Central memory CD4-positive, alpha-beta T cell (primary cell): ENCODE data around the gene TGM2.

Experiments used
- DNase-seq: peaks from one replicate; pipeline ENCODE4 v3.0.0; 2022

TGM2 gene

DNA sequence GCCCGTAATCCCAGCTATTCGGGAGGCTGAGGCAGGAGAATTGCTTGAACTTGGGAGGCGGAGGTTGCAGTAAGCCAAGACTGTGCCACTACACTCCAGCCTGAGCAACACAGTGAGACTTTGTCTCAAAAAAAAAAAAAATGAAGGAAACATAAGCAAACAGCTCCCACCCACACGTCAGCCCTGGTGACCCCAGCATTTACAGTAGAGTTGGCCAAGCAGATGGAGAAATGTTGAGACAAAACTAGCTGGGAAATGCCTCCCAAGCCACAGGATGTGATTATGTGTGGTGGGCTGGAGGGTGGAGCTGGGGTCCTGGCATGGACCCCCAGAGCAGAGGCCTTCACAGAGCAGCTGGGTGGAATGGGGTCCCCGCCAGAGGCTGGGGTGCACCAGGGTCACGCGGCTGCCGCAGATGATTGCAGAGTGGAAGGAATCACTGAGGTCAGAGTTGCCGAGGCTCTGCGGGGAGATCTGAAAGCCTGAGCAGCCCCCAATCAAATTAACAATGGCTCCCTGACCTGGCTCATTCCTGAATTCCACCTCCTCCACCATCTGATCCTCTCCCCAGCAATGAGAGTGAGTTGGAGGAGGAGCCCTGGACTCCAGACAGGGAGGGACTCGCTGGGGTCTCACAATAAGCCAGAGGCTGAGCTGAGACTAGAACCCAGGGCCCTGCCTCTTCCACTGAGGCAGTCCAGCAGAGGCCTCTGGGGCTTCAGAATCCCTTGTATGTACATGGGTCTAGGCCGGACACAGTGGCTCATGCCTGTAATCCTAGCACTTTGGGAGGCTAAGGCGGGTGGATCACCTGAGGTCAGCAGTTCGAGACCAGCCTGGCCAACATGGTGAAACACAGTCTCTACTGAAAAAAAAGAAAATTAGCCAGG lies 34.7 kb upstream of the TGM2 start:
- DNase-seq, result no peak

DNA sequence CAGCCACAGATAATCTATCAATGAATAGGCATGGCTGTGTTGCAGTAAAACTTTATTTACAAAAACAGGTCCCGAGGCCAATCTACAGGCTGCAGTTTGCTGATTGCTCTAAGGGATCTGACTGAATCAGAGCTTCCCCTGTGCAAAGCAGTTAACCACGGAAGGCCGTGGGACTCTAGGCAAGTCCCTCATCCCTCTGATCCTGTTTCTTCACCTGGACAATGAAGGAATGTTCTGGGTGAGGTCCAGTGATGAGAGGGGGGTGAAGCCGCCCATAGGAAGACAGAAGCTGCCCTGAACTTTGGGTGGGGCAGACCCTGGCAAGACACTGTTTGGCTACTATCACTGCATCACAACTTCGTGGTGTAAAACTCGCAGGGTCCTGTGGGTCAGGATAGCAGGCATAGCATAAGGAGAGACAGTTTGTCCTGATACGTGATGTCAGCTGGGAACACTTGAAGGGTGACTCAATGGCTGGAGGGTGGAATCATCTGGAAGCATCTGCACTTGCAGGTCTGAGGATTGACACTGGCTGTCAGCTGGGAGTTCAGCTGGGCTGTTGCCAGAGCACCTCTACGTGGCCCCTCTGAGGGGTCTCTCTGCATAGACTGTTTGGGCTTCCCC lies 33.3 kb upstream of the TGM2 start:
- DNase-seq, result no peak

DNA sequence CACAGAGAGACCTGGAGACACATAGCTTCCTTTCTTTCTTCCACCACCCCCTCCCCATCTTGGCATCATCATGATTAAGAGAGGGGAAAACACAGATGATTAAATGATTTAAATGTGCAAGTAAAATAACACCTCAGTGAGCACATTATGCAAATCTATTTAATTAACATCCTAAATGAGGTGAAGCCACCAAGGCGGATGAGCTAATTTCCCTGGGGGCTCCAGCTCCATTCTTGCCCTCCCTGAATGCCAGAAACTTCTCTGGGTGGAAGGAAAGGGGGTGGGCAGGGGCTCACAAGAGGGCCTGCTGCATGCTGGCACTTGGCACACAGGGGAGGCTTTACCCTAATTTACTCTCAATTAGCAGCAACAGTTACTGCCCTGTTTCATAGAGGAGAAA lies 32.5 kb upstream of the TGM2 start:
- no peak for DNase-seq

DNA sequence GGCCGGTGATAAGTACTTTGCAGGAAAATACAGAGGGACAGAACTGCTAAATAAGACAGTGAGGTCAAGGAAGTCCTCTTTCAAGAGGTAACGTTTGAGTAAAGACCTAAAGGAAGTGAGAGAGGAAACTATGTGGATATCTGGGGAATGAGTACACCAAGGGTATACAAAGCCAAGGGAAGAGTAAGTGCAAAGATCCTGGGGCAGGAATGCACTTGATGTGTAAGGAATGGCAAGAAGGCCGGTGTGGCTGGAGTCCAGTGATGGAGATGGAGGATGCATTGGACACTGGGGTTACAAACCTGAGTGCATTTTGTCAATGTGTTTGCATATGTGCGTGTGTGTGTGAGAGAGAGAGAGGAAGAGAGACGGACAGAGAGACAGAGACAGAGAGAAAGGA lies 32.1 kb upstream of the TGM2 start:
- no peak for DNase-seq

DNA sequence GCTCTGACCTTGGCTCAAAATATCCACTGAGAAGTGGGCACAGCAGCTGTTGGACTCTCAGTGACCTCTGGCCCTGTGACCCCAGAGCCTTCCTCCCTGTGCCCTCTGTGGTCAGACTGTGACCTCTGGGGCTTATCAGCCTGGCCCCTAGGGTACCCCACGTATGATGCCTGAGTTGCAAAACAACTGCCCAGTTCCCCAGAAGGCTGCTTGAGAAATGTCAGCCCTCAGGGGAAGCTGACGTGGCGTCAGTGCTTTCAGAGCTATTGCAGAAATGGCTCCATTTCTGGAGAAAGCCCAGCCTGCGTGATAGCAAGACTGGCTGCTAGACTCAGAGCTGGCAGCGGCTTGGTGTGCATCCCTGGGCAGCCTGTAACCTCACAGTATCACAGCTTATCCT lies 31.5 kb upstream of the TGM2 start:
- DNase-seq, result no peak

DNA sequence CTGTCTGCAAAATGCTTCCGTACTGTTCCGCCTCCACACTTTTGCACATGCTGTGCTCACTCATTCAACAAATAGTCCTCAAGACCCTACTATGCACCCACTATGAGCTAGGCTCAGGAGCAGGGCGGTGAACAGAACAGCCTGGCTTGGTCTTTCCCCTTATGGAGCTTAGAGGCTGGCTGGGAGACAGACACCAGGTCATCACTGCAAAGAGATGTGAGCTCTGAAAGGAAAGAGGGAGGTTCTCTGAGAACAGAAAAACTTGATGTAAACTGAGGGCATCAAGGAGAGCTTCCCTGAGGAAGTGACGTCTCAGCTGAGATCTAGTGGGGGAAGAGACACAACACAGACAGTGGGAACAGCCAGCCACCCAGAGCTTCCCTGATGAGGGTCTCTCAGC lies 31.0 kb upstream of the TGM2 start:
- DNase-seq, result no peak

DNA sequence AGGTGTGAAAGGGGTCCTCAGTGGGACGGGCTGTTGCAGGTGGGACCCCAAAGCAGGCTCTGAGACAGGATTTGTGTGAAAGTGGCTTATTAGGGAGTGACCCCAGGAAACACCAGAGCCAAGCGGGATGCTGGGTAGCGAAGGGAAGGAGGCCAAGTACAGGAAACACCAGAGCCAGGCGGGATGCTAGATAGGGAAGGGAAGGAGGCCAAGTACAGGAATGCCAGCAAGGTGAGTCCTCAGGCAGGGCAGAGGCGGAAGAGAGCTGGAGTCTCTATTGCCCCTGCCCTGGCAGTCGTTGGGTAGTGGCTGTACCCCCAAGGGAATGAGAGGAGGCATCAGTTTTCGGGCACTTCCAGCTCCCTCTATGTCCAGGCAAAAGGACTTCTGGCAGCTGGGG lies 30.5 kb upstream of the TGM2 start:
- DNase-seq, result no peak

DNA sequence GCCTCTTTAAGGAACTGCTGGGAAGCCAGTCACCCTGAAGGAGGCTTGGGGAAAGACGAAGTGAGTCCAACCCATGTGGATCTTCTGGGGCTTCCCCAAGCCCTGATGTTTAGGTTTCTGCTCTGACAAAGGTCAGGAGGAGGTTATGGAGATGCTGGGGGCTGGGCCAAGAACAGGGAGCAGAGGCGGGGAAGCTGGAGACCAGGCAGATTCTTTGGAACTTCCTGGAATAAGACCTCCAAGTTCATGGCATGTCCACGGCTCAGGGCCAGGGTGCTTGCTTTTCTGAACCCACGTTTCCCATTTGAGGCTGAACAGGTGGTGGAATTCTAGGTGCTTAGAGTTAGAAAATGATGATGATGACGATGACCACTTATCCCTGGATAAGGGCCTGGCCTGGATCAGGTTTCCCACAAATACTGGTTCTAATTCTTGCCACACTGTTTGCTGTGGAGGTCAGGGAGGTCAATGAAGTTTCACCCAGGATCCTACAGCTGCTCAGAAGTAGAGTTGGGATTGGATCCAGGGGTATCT lies 30.0 kb upstream of the TGM2 start:
- DNase-seq, result no peak

DNA sequence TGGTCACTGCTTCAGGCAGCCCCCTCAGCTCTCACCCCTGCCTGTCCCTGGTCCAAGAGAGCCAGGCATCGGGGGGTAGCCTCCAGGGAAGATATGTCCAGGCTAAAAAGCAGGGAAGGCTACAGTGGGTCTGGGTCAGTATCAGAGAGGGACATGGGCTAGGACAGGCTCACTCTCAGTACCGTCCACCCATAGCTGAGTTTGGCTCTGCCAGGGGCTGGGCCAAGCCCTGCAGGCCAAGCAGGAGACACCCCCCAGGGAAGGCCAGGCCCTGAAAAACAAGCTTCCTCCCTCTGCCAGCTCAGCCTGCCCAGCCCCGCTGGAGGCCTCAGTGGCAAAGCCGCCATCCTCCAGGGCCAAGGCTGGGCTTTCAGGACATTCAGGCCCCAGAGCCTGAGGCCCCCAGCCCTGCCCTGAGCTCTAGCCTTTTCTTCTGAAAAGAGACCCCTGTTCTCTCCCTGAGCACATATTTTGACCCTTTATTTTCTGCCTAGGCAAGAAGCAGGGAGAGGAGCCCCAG lies 28.6 kb upstream of the TGM2 start:
- no peak for DNase-seq

DNA sequence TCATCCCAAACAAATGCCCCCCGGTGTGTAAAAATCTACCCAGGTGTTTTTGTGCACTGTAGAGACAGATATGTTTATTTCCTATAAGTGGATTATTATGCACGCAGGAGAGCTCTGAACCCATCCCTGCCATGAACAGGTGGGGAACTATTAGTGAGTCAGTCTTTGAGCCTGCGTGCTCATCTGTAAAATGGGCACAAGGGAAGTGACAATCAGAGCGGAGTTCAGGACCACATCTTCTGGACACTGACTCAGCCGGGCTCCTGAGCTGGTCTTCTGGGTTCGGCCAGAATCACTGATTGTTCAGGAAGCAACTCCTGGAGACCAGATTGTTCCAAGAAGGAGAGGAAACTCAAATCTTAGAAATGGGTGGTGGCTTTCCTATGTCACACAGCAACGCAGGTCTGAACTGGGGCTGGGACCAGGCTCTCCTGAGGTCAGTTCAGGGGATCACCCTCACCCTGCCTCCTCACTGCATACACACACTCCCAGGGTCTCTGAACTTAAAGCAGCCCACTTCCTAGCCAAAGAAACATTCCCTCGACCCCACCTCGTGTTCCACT lies 27.3 kb upstream of the TGM2 start:
- no peak for DNase-seq

DNA sequence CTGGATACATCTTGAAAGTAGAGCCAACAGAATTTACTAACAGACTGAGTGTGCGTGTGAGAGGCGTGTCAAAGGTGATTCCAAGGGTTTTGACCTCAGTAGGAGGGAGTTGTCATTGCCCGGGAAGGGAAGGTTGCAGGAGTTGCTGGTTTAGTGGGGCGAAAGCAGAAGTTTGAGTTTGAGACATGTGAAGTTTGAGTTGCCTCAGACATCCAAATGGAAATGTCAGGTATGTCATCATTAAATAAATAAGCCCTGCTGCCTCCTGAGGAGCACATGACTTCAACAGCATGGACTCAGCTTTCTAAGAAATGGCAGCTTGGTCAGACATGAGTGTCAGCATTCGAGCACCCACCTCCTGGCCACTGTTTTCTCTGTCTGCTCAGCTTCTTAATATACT lies 26.6 kb upstream of the TGM2 start:
- no peak for DNase-seq

DNA sequence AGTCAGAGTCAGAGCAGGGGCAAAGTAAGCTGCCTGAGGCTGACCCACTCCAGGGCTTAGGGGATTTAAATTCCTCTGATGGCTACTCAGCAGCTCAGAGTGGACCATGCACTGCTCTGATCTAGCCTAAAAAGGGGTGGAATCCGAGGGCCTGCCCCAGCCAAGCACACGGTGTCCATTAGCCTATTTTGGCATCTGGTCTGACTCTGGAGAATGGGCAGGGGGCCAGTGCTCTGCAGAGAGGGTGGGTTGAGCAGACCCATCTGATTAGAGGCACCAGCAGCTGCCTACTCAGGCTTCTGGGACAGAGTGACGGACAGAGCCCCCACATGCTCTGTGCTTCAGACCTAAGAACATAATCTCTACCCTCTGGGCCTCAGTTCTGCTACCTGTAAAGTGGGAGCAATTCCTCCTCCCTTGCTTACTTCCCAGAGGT lies 25.9 kb upstream of the TGM2 start:
- no peak for DNase-seq

DNA sequence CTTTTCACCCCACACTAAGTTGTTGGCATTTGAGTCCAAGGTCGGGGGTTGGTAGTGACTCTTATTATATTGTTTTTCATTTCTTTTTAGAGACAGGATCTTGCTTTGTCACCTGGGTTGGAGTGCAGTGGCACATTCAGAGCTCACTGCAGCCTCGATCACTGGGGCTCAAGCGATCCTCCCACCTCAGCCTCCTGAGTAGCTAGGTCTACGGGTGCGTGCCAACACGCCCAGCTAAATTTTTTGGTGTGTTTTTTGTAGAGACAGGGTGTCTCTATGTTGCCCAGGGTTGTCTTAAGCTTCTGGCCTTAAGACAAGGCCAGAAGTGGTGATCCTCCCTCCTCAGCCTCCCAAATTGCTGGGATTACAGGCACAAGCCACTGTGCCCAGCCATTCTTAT lies 25.1 kb upstream of the TGM2 start:
- no peak for DNase-seq

DNA sequence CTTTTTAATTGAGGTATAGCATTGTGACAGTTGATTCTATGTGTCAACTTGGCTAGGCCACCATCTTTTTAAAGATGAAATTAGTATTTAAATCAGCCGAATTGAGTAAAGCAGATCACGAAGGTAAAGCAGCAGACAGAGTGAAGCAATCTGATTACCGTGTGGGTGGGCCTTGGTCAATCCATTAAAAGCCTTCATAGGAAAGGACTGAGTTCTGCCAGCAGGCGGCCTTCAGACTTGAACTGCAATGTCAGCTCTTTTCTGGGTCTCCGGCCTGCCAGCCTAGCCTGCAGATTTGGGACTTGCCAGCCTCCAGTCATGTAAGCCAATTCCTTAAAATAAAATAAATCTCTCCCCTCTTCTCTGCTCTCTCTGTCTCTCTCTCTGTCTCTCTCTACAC lies 22.4 kb upstream of the TGM2 start:
- DNase-seq, result no peak

DNA sequence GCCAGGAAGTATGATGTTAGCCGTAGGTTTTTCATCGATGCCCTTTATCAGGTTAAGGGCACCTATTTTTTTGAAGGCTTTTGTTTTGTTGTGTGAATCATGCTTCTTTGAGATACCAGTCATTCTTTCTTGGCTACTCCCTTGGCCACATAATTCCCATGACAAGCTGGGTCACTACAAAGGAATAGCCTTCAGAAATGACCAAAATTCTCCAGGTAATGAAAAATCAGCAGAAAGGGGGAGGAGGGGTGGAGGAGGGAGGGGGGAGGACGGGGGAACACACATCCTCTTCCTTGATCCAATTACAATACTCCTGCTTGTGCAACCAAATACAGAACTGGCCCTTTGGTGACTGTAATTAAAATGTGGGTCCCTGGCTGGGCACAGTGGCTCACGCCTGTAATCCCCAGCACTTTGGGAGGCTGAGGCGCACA lies 21.7 kb upstream of the TGM2 start:
- no peak for DNase-seq

DNA sequence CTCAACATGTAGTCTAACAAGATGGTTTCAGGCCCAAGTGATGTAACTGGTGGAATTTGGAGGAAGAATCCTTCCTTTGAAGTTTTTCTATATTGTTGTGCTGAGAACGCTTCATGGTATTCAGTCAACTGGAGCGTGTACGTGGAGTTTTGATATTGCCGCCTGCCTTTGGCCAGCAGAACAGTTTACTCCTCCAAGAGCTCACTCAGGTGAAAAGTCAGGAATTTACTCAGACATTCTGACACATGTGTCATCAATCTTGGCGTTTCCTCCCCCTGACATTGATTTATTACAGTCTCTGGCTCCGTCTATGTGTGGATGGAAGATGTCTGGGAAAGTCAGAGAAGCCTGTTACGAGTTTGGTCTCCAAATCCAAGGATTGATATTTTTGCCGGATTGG lies 19.0 kb upstream of the TGM2 start:
- DNase-seq, result no peak

DNA sequence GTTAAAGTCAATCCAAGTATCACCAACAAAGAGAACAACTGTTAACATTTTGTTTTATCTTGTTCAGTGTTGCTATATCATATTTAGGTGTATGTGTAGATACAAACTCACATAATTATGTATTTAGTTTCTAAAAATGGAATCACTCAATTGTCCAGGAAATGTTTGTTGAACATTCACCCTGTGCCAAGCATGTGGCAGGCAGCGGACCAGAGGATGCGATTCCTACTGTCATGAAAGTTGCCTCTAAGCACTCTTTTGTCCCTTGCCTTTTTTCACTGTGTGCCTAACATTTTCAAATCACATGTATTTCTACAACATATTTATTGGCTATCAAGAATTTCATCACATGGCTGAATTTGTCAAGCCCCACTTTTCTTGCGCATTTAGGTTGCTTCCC lies 16.9 kb upstream of the TGM2 start:
- DNase-seq, result no peak

DNA sequence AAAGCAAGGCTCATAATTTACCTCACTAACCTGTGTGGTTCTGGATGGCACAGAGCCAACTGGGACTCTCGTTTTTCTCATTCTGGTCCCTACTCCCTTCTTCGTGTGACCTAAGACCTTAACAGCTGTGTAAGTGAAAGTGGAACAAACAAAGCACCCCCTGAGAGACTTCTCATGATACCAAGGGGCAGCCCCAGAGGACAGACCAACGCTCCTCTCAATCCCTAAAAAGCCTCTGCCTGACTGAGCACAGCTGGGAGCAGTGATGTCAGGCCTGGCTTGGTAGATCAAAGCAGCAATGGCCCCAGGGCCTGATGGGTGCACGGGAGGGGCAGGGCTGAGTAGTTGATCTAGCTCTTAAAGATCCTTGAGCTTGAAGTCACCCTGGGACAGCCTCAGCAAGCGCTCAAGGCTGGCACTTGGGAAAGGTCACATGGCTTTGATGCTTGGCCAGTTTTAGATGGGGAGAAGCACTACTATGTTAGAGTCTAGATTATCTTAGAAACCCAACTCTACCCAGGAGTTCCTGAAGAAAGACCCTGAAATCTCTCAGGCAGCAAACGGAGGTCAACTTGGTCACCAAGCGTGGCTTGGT lies 16.2 kb upstream of the TGM2 start:
- DNase-seq, result no peak

DNA sequence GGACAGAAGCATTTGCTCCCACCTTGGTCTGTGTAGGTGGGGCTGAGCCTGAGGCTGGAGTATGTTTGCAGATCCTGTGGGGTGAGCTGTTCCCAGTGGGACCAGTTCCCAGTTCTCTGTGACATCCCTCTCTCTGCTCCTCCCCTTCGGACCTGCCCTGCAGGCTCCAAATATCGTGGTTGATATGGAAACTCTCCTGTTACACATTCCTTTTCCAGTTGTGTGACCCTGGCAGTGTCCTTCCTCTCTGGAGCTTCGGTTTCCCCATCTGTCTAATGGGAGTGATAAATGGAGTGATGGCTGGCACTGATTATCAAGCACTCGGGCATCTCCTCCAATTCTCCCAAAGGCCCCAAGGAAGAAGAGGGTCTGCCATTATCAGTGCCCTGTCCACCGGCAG lies 15.7 kb upstream of the TGM2 start:
- DNase-seq, result no peak

DNA sequence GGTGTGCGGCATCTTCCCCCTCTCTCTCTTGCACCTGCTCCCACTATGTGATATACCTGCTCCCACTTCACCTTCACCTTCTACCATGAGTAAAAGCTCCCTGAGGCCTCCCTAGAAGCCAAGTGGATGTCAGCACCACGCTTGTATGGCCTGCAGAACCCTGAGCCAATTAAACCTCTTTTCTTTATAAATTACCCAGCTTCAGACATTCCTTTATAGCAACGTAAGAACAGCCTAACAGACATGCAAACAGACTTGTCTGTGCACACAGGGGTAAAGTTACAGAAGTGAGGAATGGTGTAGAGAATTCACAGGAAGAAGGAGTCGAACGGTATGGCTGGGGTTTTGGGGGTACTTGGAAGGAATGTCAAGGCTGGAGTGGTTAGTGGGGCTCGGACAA lies 14.8 kb upstream of the TGM2 start:
- DNase-seq, result no peak

DNA sequence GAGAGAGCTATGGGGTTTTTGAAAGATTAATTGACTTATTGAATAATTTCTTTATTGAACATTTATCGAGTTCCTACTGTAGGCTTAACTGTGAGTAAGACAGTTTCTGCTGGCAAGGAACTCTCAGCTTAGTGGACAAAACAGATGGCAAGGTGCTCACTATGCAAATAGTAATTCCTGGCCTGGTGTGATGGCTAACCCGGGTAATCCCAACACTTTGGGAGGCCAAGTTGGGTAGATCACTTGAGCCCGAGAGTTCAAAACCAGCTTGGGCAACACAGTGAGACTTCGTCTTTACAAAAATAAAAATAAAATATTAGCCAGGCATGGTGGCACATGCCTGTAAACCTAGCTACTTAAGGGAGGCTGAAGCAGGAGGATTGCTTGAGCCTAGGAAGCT lies 13.5 kb upstream of the TGM2 start:
- DNase-seq, result no peak

DNA sequence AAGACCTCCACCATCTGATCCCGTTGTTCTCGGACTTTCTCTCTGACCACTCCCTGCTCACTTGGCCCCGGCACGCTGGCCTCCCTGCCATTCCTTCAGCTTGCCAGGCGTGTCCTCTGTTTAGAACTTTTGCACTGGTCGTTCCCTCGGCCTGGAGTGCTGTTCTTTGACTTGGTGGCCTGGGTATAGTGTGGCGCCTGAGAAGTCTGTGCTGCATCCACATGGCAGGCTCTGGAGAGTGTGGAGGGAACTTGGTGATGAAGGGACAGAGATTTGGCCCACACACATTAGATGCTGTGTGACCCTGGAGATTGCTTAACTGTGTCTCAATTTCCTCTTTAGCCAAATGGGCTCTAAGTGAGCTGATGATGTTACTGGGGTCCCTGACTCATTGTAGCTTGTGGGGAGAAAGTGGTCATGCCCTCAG lies 13.0 kb upstream of the TGM2 start:
- no peak for DNase-seq

DNA sequence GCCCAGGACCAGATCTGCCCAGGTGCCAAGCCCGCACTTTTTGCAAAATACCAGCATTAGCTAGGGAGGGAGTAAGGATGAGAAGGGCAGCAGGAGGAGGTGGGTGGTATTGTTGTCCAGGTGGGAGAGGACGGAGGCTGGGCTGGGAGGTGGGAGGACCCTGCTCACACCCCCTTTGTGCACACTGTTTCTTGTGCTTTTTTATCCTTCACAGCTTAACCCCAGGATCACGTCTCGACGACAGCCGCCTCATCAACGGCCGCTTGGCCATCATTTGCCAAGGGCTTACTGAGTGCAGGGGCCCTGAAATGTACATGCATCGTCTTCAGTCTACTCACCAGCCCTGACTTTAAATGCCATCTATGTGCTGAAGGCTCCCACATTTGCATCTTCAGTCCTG lies 12.1 kb upstream of the TGM2 start:
- no peak for DNase-seq
